Adrenal gland (tissue), 5 donors: ENCODE data around the gene ATP13A2.

Source experiments
- POLR2A ChIP-seq, 2 donors: fragments of 450-650 bp; IDR thresholded peaks; one replicate each; pipeline ENCODE4 v1.6.1; 2017; ENCODE audit warnings: antibody characterized with exemption in 2 of 2, mild to moderate bottlenecking in 2 of 2, moderate library complexity in 1 of 2
- TF ChIP-seq, protein P1 (sequence below), 6 experiments: fragments of 450-650 bp in 4 of 6; fragments of 200-600 bp in 2 of 6; sonication (generic) in 1 of 6; IDR thresholded peaks; 1 replicate in 5 of 6; 2 replicates in 1 of 6; pipeline versions ENCODE4 v1.5.1 to v1.8.0; 2016 to 2021; ENCODE audit warnings: antibody characterized with exemption in 6 of 6, mild to moderate bottlenecking in 2 of 6, moderate library complexity in 1 of 6
- donor health status: DM: no; HTN: no; CAD: no.

GRCh38 chr1:17024721-17025120 lies 13.0 kb upstream of the ATP13A2 start:
- TF ChIP-seq, protein P1, sequence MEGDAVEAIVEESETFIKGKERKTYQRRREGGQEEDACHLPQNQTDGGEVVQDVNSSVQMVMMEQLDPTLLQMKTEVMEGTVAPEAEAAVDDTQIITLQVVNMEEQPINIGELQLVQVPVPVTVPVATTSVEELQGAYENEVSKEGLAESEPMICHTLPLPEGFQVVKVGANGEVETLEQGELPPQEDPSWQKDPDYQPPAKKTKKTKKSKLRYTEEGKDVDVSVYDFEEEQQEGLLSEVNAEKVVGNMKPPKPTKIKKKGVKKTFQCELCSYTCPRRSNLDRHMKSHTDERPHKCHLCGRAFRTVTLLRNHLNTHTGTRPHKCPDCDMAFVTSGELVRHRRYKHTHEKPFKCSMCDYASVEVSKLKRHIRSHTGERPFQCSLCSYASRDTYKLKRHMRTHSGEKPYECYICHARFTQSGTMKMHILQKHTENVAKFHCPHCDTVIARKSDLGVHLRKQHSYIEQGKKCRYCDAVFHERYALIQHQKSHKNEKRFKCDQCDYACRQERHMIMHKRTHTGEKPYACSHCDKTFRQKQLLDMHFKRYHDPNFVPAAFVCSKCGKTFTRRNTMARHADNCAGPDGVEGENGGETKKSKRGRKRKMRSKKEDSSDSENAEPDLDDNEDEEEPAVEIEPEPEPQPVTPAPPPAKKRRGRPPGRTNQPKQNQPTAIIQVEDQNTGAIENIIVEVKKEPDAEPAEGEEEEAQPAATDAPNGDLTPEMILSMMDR (IDR thresholded peaks at IDR 0.05), result no peak
- no peak for TF ChIP-seq POLR2A (IDR thresholded peaks at IDR 0.05)
